Retinal pigment epithelial cell (primary cell): ENCODE results near the gene SPAG16.

ENCODE experiments used
- DNase-seq: peaks from one replicate; pipeline ENCODE4 v3.0.0-alpha.2; 2010; ENCODE audit warnings: low read depth
- H3K4me3 ChIP-seq: 2 replicates; pipeline ENCODE4 v1.5.1; 2011; ENCODE audit warnings: mild to moderate bottlenecking, low read length, control low read depth, moderate library complexity
- CTCF ChIP-seq: conservative IDR thresholded peaks from 2 replicates; pipeline ENCODE4 v1.5.1; 2011; ENCODE audit warnings: low read depth, low read length, control low read depth, inconsistent platforms

Gene SPAG16

GRCh38 chr2:214264171-214264570 is 979.9 kb downstream of the SPAG16 start:
- no peak for DNase-seq
- no peak overlapping the region for H3K4me3 ChIP-seq
- TF ChIP-seq CTCF = no peak

GRCh38 chr2:214265991-214266489 is 981.8 kb downstream of the SPAG16 start:
- no peak overlapping the region for H3K4me3 ChIP-seq
- TF ChIP-seq CTCF = no peak
- DNase-seq = no peak

GRCh38 chr2:214277880-214278279 is 993.6 kb downstream of the SPAG16 start:
- no peak for TF ChIP-seq CTCF
- no peak for DNase-seq
- H3K4me3 ChIP-seq = no peak overlapping the region

DNA sequence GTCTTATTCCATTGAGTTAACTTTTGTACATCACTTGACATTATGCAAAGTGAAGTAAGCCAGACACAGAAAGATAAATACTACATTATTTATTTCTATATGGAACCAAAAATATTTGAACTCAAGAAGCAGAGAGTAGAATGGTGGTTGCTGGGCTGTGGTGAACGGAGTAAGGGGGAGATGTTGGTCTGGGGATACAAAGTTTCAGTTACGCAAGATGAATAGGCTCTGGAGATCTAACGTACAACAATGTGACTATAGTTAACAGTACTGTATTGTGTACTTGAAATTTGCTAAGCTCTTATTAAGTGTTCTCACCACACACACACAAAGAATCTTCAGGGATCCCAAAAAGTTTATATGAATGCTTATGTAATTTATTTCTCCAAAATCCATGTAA is 1001.7 kb downstream of the SPAG16 start:
- H3K4me3 ChIP-seq = no peak overlapping the region
- DNase-seq = no peak
- TF ChIP-seq CTCF = no peak

DNA sequence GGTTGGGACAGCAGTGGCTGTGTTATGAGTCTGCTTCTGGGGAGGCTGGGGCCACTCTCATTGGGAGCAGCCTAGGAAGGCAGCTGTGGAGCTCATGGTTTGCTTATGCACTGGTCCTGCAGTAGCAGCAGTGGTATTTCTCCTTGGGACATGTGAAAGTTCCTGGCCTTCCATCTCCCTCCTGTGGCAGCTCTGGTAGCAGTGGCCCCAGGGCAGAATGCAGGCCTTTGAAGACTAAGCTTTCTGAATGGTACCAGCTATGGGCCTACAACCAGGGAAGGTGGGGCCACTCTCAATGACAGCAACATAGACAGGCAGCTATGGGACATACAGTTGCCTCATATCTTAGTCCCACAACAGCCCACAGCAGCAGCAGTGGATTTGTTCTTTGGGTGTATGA is 1009.3 kb downstream of the SPAG16 start:
- DNase-seq = no peak
- H3K4me3 ChIP-seq = no peak overlapping the region
- no peak for TF ChIP-seq CTCF

DNA sequence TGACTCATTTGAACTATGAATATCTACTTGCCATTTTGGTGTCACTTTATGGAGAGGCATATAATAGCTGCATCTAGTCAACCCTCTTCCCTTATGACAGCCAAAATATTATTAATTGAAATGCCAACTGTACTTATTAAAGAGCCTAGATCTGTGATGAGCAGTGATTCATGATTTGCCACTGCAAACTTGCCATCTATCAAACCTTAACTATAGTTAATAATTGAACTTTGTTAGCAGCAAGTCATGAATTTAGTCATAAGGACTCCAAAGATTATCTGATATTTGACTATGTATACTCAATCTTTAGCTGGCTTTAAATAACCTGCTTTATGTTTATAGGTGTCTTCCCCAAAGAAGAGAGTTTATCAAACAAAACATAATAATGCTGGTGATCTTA is 1010.2 kb downstream of the SPAG16 start:
- TF ChIP-seq CTCF = no peak

GRCh38 chr2:214297423-214297822 is 1013.2 kb downstream of the SPAG16 start:
- H3K4me3 ChIP-seq = no peak overlapping the region
- no peak for DNase-seq
- no peak for TF ChIP-seq CTCF

More for the DNA sequence above, 1010.2 kb downstream of the SPAG16 start:
- no peak overlapping the region for H3K4me3 ChIP-seq
- no peak for DNase-seq
